Prostate gland (tissue), 2 donors: ENCODE measurements around the gene CA12.

Experiments
- POLR2AphosphoS5 ChIP-seq: sonication (generic); formaldehyde crosslinking; IDR thresholded peaks from one replicate; pipeline ENCODE4 v1.6.1; 2017; ENCODE audit warnings: antibody characterized with exemption
- TF ChIP-seq, protein P1 (sequence below), 4 experiments: fragments of 200-600 bp in 2 of 4; fragments of 450-650 bp in 2 of 4; sonication (generic) in 2 of 4; IDR thresholded peaks; 1 replicate in 3 of 4; 2 replicates in 1 of 4; pipeline ENCODE4 v1.5.1; 2016 to 2019; ENCODE audit warnings: antibody characterized with exemption in 4 of 4, mild to moderate bottlenecking in 2 of 4, moderate library complexity in 2 of 4

- TF ChIP-seq, protein P1, sequence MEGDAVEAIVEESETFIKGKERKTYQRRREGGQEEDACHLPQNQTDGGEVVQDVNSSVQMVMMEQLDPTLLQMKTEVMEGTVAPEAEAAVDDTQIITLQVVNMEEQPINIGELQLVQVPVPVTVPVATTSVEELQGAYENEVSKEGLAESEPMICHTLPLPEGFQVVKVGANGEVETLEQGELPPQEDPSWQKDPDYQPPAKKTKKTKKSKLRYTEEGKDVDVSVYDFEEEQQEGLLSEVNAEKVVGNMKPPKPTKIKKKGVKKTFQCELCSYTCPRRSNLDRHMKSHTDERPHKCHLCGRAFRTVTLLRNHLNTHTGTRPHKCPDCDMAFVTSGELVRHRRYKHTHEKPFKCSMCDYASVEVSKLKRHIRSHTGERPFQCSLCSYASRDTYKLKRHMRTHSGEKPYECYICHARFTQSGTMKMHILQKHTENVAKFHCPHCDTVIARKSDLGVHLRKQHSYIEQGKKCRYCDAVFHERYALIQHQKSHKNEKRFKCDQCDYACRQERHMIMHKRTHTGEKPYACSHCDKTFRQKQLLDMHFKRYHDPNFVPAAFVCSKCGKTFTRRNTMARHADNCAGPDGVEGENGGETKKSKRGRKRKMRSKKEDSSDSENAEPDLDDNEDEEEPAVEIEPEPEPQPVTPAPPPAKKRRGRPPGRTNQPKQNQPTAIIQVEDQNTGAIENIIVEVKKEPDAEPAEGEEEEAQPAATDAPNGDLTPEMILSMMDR (IDR thresholded peaks at IDR 0.05), result no peak
- TF ChIP-seq POLR2AphosphoS5, result no peak
Observed at GRCh38 chr15:63378946-63379345, 2.7 kb downstream of the CA12 start.
